22Rv1 (cell line): ENCODE results near the gene PCOLCE2.

Experiments used
- H3K27ac ChIP-seq: fragments of 450-650 bp; 2 replicates; pipeline ENCODE4 v1.5.1; 2017
- ZFX ChIP-seq: fragments of 450-650 bp; IDR thresholded peaks from 2 replicates; pipeline ENCODE4 v1.6.1; 2017; ENCODE audit warnings: antibody characterized with exemption, borderline replicate concordance
- TF ChIP-seq, protein P1 (sequence below): fragments of 450-650 bp; IDR thresholded peaks from 2 replicates; pipeline ENCODE4 v1.5.1; 2017; ENCODE audit warnings: mild to moderate bottlenecking

PCOLCE2 gene

DNA sequence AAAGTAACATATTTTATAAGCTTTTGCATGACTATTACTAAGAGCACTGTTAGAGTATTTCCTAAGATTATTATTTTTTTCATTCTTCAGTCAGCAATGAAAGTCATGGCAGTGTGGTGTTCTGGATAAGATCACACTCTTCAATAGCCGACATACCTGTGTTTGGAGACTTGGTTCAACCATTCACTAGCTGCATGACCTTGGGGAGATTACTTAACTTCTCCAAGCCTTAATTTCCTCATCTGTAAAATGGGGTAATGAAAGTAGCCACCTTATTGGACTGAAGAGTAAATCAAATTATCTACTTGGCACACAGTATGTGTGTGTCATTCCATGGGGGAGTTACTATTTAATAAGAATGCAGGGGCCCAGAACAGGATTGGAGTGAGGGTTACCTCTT lies 24.5 kb upstream of the PCOLCE2 start:
- no peak for TF ChIP-seq ZFX
- TF ChIP-seq, protein P1, sequence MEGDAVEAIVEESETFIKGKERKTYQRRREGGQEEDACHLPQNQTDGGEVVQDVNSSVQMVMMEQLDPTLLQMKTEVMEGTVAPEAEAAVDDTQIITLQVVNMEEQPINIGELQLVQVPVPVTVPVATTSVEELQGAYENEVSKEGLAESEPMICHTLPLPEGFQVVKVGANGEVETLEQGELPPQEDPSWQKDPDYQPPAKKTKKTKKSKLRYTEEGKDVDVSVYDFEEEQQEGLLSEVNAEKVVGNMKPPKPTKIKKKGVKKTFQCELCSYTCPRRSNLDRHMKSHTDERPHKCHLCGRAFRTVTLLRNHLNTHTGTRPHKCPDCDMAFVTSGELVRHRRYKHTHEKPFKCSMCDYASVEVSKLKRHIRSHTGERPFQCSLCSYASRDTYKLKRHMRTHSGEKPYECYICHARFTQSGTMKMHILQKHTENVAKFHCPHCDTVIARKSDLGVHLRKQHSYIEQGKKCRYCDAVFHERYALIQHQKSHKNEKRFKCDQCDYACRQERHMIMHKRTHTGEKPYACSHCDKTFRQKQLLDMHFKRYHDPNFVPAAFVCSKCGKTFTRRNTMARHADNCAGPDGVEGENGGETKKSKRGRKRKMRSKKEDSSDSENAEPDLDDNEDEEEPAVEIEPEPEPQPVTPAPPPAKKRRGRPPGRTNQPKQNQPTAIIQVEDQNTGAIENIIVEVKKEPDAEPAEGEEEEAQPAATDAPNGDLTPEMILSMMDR, result no peak
- no peak overlapping the region for H3K27ac ChIP-seq

DNA sequence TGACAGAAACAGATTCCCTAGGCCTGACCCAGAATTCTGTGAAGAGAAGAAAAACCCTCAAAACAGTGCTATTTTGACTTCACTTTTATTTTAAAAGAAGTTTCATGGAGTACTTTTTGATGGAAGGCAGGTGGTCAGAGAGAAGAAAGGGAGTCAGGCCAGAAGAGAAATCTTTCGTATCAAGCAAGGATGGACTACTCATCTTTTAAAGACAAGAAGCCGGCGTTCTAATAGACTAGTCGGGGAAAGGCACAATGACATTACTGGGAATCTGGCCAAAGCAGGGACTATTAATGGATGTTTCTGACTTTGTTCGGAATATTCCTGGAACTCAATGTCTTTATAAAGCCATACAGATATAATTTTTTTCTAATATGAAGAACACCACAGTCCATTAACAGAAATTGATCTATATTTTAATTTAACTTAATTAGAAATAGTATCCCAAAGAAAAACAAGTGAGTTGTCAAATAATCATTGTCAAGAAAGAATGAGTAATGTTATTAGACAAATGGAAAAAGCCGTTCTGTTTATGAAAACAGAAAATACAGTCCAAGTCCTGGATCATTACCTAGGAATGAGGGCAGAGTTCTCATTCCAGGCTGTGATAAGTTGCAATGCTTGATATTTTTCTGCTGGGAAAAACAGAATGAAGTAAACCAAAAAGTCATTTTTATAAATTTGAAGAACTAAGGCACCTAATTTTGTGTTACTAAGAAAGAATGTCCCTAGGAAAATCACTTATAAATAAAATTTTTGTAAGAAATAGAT lies 23.7 kb upstream of the PCOLCE2 start:
- no peak for TF ChIP-seq ZFX
- TF ChIP-seq, protein P1, result no peak
- no peak overlapping the region for H3K27ac ChIP-seq

DNA sequence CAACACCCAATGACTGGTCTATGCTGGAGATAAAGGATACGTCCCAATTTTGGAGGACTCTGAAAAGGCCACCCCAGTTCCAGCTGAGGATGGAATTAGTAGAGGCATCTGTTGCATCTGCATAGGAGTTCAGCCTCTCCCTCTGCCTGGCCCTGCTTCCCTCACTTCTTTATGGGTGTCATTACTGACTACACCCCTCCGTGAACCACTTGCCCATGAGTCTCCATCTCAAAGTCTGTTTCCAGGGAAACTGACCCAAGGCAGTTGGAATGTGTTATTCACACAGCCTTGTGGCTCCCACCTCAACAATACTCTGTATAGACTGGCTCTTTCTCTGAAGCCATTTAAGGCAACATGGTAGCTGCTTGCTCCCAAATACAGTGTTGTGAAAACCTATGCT lies 21.4 kb upstream of the PCOLCE2 start:
- TF ChIP-seq, protein P1, result no peak
- no peak for TF ChIP-seq ZFX
- H3K27ac ChIP-seq, result no peak overlapping the region

DNA sequence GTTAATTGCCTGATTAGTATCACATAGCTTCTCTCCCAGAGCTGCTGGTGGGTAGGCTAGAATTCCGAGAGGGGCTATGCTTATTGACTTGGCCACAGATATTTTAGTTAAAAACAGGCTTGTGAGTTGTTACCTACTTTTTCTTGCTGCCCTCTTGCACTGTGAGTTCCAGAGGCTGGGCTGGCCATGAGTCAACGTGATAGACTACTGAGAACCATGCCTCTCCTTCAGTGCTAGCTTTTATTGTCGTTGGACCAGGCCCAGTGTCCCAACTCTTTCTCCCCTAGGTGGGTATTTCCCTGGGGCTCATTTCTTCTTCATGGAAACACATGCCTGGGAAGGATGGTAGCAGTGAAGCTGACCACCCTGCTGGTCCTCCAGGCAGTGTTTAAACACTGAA lies 20.4 kb upstream of the PCOLCE2 start:
- H3K27ac ChIP-seq, result no peak overlapping the region
- TF ChIP-seq ZFX, result no peak
- TF ChIP-seq, protein P1, result no peak

DNA sequence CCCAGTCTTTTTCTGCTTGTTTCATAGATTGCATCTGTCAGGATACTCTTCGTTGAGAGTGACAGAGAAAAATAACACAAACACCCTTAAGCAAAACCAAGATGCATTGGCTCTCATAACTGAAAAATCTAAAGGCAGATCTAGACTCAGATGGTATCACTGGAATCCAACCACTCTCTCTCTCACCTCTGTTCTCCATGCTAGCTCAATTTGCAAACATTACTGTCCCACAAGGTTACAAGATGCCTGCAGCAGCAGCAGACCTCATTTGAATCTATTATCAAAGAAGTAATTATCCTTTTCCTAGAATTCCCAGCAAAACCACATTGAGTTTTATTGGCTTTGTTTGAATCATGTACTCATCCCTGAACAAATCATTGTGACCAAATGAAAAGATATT lies 19.1 kb upstream of the PCOLCE2 start:
- H3K27ac ChIP-seq, result no peak overlapping the region
- TF ChIP-seq, protein P1, result no peak
- TF ChIP-seq ZFX, result no peak

DNA sequence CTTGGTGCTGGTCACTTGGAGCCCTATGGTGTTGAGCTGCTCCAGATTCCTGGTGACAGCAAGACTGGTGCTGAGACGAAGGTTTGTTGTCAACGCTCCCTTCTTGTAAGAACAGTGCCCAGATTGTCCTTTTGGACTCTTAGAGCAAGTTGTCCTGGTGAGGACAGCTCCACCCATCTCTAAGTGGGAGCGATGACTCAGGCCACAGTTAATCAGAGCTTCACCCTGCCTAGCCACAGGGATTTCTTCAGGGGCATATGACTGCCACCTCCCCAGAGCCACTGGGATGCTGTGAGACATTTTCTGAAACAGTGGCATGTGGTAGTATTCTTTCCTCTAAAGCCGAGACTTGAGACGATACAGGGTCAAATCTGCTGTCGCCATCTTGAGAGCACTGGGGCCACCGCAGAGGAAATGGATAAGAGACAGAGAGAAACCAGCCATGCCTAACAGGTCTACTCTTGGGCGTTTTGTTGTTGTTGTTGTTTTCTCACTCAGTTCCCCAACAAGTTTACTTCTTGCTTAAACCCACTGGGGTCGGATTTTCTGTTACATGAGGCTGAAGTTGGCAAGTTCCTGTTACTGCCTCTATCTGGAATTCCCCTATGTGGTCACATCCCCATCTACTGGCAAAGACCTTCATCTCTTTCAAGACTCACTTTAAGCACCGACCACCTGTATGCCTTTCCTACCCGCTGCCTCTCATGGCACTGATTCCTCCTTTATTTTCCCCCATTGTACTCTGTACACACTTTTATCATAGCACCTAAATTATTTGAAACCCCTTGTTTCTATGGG lies 16.0 kb upstream of the PCOLCE2 start:
- no peak overlapping the region for H3K27ac ChIP-seq
- TF ChIP-seq, protein P1, result no peak
- no peak for TF ChIP-seq ZFX

DNA sequence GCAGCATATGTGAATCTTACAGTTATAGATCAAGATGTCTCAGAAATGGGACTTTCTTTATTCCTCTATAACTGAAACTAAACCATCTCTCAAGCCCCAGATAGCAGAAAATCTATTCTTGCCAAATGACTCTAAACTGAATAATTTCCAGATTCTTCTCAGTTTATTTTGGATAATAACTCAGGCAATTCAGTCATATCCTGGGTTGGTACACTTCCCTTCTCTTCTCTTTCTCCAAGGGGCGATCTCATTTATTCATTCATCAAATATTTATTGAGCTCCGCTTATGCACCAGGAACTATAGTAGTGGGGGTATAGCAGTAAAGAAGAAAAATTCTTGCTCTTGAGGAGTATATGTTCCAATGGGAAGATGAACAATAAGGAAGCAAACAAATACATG lies 13.5 kb upstream of the PCOLCE2 start:
- no peak overlapping the region for H3K27ac ChIP-seq
- TF ChIP-seq ZFX, result no peak
- TF ChIP-seq, protein P1, result no peak
